Panc1 (cell line): ENCODE measurements around the gene ATP2B2.

Source experiments
- REST ChIP-seq, 2 experiments: IDR thresholded peaks; 2 replicates each; pipeline ENCODE4 v1.6.1; 2011 to 2012; ENCODE audit warnings: low read depth in 2 of 2, control low read depth in 1 of 2, low read length in 1 of 2, mild to moderate bottlenecking in 1 of 2, moderate library complexity in 1 of 2; ENCODE audit not compliant: insufficient read depth in 1 of 2
- SIN3A ChIP-seq: IDR thresholded peaks from 2 replicates; pipeline ENCODE4 v1.6.1; 2012; ENCODE audit warnings: low read depth, mild to moderate bottlenecking, low read length, moderate library complexity, borderline replicate concordance; ENCODE audit not compliant: insufficient read depth
- TF ChIP-seq, protein P1 (sequence below): fragments of 450-650 bp; IDR thresholded peaks from 2 replicates; pipeline ENCODE4 v1.5.1; 2017; ENCODE audit warnings: mild to moderate bottlenecking

GRCh38 chr3:10510743-10511432 lies 5.5 kb upstream of the ATP2B2 start:
- TF ChIP-seq, protein P1, sequence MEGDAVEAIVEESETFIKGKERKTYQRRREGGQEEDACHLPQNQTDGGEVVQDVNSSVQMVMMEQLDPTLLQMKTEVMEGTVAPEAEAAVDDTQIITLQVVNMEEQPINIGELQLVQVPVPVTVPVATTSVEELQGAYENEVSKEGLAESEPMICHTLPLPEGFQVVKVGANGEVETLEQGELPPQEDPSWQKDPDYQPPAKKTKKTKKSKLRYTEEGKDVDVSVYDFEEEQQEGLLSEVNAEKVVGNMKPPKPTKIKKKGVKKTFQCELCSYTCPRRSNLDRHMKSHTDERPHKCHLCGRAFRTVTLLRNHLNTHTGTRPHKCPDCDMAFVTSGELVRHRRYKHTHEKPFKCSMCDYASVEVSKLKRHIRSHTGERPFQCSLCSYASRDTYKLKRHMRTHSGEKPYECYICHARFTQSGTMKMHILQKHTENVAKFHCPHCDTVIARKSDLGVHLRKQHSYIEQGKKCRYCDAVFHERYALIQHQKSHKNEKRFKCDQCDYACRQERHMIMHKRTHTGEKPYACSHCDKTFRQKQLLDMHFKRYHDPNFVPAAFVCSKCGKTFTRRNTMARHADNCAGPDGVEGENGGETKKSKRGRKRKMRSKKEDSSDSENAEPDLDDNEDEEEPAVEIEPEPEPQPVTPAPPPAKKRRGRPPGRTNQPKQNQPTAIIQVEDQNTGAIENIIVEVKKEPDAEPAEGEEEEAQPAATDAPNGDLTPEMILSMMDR, result no peak
- TF ChIP-seq SIN3A (no peak), REST (IDR thresholded peaks at IDR 0.05; ENCODE audit: insufficient read depth in 1 of 2, low read depth in 2 of 2, low read length in 1 of 2) (no peak)
